ENCODE results near the gene PLCB3.

PLCB3 gene

GRCh38 chr11:64268025-64268892, 16.9 kb downstream of the PLCB3 start:
- no peak for DNase-seq

DNA sequence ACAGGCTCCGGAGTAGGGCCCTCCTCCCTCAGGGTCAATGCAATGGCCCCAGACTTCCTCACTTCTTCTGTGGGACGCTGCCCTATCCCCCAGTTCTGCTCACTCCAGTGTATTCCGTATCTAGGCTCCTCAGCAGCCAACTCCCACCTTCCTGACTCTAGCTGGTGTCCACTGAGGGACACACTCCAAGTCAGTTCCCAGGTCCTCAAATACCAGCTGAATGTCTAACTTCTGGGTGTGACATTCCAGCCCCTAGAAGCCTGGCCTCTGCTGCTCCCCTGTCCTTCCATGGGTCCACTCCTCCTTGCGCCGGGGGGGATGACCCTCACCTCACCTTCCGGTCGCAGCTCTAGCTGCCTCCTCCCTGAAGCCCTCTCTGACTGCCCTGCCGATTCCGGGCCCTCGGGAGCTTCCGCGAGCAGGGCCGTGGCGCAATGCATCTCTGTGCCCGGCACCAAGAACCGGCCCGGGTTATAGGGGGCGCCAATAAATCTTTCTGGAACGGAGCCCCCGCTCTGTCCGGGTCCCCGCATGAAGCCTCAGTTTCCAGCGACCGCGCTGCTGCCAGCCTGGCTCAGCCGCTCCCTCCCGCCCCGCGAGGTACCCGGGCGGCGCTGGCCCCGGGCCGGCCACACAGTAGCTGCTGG, 17.7 kb downstream of the PLCB3 start:
- DNase-seq: peak; percentile 48

GRCh38 chr11:64269540-64270220, 18.4 kb downstream of the PLCB3 start:
- peak; percentile 97 for DNase-seq

DNA sequence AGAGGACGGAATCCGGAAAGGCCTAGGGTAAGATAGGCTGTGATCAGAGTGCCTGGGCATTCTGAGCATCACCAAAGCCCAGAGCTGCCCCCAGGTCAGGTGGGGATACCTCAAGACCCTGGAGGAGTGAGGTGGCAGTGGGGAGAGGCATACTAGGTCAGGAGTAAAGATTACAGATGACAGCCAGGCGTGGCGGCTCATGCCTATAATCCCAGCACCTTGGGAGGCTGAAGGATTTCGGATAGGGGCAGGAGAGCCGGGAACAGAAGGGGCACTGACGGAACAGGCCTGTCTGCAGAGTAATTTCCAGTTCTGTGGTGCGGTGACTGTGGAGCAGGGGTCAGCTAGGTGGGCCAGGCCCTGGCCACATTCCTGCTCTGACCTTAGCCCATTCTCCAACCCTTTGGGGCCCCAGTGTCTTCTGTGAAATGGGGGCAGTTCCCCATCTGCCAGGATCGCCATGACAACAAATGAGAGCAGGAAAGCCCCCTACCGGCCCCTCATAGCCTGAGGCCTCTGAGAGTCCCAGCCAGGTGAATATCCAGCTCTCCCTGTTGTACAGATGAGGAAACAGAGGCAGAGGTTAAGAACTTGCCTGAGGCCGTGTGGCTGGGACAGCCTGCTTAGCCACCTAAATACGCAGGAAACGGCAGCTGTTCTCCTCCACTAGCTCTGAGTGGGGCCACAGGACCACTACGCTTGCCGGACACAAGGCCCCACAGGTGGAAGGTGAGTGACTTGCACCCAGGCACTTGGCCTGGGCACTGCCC, 23.9 kb downstream of the PLCB3 start:
- DNase-seq: no peak

DNA sequence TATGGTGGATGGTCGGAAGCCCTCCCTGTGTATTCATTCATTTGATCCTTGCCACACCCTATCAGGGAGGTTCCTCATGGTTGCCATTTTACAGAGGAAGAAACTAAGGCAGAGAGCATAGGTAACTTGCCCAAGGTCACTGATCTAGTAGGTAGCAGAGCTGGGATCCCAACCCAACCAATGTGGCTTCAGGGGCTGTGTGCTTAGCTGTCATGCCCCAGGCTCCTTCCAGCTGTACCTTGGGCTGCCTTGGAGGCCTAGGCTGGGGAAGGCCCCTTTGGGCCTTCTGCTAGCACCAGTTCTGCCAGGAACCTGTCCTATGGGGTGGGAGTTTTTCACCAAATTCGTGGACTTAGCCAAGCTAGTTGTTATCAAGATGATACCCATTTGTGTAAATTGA, 24.5 kb downstream of the PLCB3 start:
- DNase-seq: no peak

DNA sequence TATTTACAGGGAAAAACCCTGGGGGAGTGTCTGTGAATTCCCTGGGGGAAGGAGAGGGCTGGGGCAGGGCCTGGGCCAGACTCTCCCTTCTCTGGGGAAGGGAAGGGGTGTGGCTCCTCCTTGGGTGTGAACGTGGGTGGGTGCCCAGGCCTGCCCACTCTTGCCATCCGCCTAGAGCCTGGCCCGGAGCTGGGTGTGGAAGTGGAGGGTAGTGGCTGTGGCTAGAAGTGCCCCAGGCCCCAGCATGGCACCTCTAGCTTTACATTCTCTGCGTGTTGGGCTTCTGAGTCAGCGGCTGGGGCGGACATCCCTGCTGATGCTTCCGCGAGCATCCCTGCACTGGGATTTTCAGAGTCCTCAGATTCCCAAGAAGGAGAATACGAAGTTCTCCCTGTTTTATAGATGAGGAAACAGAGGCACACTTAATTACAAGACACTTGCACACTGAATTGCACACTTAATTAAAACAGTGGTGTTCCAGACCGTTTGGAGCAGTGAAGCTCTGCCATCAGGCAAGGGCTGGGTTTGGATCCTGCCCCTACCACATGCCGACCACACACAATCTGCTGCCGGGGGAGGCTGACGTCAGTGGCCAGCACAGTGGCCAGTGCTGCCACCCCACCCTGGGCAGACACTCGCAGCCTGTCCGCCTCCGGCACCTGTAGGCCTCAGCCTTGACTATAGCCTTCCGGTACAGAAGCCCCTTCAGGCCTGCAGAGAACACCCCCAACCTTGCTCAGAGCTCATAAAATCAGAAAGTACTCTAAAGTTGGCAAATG, 25.5 kb downstream of the PLCB3 start:
- no peak for DNase-seq

DNA sequence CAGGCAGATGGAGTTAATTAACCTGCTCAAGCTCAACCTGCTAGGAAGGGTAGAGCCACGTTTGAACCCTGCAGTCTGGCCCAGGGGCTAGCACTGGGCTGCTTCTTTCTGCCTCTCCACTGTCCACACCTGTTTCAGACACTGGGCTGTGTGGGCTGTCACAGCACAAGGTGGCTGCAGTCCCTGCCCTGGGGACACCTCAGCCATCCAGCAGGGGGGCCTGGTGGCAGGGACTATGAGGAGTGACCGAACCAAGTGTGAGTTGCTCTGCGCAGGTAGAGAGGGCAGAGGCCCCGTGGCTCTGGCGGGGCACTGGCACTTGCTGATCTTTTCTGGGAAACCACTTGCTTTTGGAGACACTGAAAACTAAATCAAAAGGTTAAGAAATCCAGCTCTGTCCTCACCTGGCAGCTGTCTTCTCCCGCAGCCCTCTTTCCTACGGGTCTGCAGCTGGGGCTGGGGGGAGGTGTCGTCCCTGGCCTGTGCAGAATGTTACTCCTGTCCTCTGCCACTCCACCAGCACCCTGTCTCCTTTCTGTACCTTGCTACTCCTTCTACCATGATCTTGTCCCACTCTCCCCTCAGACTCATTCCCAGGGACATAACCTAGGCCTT, 27.4 kb downstream of the PLCB3 start:
- no peak for DNase-seq

DNA sequence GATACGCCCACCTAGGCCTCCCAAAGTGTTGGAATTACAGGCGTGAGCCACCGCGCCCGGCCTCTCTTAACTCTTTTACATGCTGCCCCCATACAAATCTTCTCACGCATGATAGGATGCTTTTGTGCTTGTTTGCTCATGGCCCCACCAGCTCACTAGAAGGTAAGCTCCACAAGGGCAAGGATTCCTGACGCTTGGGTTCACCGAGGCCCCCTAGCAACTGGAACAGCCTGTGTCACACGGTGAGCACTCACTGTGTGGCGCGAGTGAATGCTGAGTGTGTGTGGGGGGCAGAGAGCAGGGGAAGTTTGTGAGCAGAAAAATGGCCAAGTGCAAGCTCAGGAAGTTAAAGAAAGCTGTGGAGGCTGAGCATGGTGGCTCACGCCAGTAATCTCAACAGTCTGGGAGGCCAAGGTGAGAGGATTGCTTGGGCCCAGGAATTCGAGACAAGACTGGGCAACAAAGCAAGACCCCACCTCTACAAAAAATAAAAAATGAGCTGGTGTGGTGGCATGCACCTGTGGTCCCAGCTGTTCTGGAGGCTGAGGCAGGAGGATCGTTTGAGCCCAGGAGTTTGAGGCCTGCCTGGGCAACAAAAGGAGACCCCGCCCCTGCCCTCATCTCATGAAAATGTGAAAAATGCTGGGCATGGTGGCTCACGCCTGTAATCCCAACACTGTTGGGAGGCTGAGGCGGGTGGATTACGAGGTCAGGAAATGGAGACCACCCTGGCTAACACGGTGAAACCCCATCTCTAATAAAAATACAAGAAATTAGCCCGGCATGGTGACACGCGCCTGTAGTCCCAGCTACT, 30.8 kb downstream of the PLCB3 start:
- DNase-seq: no peak

- DNase-seq: no peak
Measured at GRCh38 chr11:64283092-64283491, 31.8 kb downstream of the PLCB3 start.

- peak; percentile 94 for DNase-seq
Measured at GRCh38 chr11:64284048-64284961, 33.0 kb downstream of the PLCB3 start, which contains the start of gene BAD. BAD (minus strand) TSS chr11:64284665; CDS start chr11:64284368, 297 bp downstream.

DNA sequence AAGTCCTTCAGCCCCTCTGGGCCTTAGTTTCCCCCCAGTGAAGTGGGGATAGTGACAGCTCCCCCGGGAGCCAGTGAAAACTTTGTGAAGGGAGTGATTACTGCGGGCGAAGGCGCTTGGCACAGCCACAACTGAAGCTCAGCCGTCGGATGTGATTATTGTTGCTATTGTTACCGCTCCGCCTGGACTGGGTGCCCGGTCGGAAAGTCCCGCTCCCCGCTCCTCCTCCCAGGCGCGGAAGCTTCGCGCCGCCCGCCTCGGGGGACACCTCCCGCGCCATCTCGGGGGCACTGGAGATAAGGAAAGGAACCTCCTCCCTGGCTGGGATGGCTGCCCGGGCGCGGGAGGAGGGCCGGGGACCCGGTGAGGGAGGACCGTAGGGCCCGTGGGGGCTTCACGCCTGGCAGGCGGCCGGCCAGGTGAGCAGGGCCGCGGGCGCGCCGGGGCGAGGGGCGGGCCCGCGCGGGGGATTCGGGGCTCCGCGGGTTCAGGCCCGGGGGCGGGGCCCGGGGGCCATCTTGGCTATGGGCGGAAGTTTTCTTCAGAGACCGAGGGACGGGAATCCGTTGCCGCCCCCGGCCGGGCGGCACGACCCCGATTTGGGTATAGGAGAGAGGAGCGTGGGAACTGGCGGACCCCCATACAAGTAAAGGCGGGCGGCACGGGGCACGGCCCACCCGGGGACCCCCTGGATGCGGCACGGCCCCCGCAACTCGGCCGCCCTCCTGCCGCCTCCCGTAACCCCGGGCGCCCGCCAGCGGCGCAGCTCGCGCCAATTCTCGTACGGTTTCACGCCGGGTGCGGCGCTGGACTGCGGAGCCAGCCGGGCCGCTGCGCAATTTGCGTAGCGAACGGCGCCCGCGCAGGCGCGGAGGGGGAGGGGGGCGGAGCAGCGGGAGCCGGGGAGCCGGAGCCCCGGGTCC, 33.9 kb downstream of the PLCB3 start, which contains the start of gene GPR137:
TSS of gene GPR137 (plus strand) at position 887 of the 923 bp plus-strand sequence. CDS start 677 bp downstream, outside the sequence.
- DNase-seq: peak; percentile 90

- DNase-seq: peak; percentile 16
Measured at GRCh38 chr11:64285885-64286800, 34.8 kb downstream of the PLCB3 start.

DNA sequence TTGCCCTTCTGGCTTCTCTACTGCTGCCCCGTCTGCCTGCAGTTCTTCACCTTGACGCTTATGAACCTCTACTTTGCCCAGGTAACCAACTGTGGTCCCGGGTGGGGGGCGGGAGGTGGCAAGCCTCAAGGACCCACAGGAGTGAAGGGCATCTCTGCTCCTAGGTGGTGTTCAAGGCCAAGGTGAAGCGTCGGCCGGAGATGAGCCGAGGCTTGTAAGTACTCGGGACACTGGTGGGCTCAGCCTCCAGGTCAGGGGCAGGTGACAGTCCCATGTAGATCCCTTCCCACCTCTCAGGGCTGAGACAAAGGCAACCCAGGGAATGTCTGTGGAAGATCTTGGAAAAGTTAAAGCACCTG, 35.5 kb downstream of the PLCB3 start:
- no peak for DNase-seq

DNA sequence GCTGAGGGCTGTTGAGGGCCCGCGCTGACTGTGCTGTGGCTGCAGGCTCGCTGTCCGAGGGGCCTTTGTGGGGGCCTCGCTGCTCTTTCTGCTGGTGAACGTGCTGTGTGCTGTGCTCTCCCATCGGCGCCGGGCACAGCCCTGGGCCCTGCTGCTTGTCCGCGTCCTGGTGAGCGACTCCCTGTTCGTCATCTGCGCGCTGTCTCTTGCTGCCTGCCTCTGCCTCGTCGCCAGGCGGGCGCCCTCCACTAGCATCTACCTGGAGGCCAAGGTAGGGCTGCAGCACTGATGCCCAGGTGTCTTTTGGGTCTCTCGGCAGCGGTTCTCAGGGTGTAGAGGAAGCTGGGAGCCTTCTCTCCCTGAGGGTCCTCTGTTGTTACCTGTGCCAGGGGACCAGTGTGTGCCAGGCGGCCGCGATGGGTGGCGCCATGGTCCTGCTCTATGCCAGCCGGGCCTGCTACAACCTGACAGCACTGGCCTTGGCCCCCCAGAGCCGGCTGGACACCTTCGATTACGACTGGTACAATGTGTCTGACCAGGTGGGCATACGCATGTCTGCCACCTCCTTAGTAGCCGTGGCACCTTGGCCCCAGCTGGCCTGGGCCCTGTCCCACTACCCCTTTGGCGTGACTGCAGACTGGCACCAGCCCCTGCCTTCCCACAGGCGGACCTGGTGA, 36.5 kb downstream of the PLCB3 start:
- no peak for DNase-seq

- DNase-seq: no peak
Measured at GRCh38 chr11:64288353-64288750, 37.0 kb downstream of the PLCB3 start.

DNA sequence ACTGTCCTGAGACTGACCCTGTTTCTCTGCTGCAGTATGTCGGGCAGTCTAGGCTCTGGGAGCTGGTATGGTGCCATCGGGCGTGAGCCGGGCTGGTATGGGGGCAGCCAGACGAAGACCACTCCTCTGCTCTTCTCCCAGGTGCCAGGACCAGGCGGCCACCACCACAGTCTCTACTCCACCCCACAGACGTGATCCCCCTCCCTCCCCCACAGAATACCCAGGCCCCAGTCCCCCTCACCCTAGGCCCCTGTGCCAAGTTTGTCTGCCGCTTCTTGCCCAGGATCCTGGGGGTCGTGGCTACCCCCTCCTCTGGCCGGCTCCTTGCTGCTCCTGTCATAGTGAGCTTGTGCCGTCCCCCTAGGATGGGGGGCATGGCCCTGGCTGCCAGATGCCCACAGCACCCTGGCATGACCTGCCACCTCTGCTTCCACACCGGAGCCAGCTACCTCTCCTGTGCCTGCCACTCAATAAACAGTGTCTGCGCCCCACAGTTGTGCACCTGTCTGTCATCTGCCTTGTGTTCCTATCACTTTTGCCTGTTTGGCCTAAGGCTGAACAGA, 37.8 kb downstream of the PLCB3 start:
- no peak for DNase-seq
